CD4-positive, alpha-beta T cell (primary cell): ENCODE results near the gene CDH16. TPM values are rescaled to one million over a fixed set of nuclear protein-coding genes. Genes with fewer than 3 reads are reported as not detected.

Source experiments
- ATAC-seq: fragments of 200-7000 bp; cut with Tn5 transposase; one replicate; pipeline ENCODE4 v1.10.0; 2022; ENCODE audit warnings: mild to moderate bottlenecking; ENCODE audit not compliant: poor library complexity
- CTCF ChIA-PET: fragments of 350-600 bp; sonication (Branson Sonifier 250); formaldehyde crosslinking; loops from one replicate; lab custom pipeline; 2021; ENCODE audit warnings: antibody characterized with exemption, inconsistent platforms; lab: Charles Lee
- POLR2A ChIA-PET: fragments of 350-600 bp; sonication (Branson Sonifier 250); formaldehyde crosslinking; loops from one replicate; lab custom pipeline; 2021; ENCODE audit warnings: antibody characterized with exemption, inconsistent platforms; lab: Charles Lee
- DNase-seq, 14 experiments: peaks; one replicate each; pipeline ENCODE4 v3.0.0-alpha.2; 2013 to 2020; ENCODE audit warnings: mixed read lengths in 2 of 14
- H3K27ac ChIP-seq, 2 donors: one replicate each; pipeline versions ENCODE4 v1.5.1 to v1.7.0; 2013; ENCODE audit warnings: low read length in 2 of 2, low read depth in 1 of 2, mild to moderate bottlenecking in 1 of 2
- H3K27me3 ChIP-seq, 2 experiments: 1 replicate in 1 of 2; 2 replicates in 1 of 2; pipeline versions ENCODE4 v1.6.1 to v1.7.0; 2013; ENCODE audit warnings: low read length in 2 of 2, control low read depth in 1 of 2, mild to moderate bottlenecking in 1 of 2, moderate library complexity in 1 of 2; ENCODE audit not compliant: insufficient read depth in 2 of 2, control insufficient read depth in 1 of 2
- H3K36me3 ChIP-seq: one replicate; pipeline ENCODE4 v1.6.1; 2013; ENCODE audit warnings: low read length, control low read depth; ENCODE audit not compliant: insufficient read depth
- H3K4me1 ChIP-seq: one replicate; pipeline ENCODE4 v1.6.1; 2013; ENCODE audit warnings: low read length, control low read depth; ENCODE audit not compliant: insufficient read depth
- H3K4me3 ChIP-seq: one replicate; pipeline ENCODE4 v1.5.1; 2013; ENCODE audit warnings: mild to moderate bottlenecking, low read length, moderate library complexity
- H3K9me3 ChIP-seq, 2 experiments: 1 replicate in 1 of 2; 2 replicates in 1 of 2; pipeline versions ENCODE4 v1.6.1 to v1.7.0; 2013; ENCODE audit warnings: low read length in 2 of 2, mild to moderate bottlenecking in 2 of 2, control low read depth in 1 of 2, moderate library complexity in 1 of 2; ENCODE audit not compliant: control insufficient read depth in 1 of 2, insufficient read depth in 1 of 2
- H3K27ac Mint-ChIP-seq: one replicate; pipeline ENCODE4 v1.8.0; 2020; ENCODE audit warnings: mixed read lengths
- H3K27me3 Mint-ChIP-seq: one replicate; pipeline ENCODE4 v1.8.0; 2021; ENCODE audit warnings: mixed read lengths
- H3K36me3 Mint-ChIP-seq: one replicate; pipeline ENCODE4 v1.8.0; 2021; ENCODE audit warnings: low read depth, mixed read lengths
- H3K4me1 Mint-ChIP-seq: one replicate; pipeline ENCODE4 v1.8.0; 2021; ENCODE audit warnings: low read depth, mixed read lengths
- H3K4me3 Mint-ChIP-seq: one replicate; pipeline ENCODE4 v1.8.0; 2020; ENCODE audit warnings: mild to moderate bottlenecking, mixed read lengths
- H3K9me3 Mint-ChIP-seq: one replicate; pipeline ENCODE4 v1.8.0; 2020; ENCODE audit warnings: mixed read lengths
- intact Hi-C, 2 experiments: fragments of 100-400 bp; cut with DNase I in 1 of 2; cut with micrococcal nuclease in 1 of 2; formaldehyde crosslinking; loops; one replicate each; pipeline versions ENCODE4 v1.15.1 to v1.9.0; 2023 to 2025; cut with DNase I, micrococcal nuclease
- total RNA-seq, 174 experiments: library from RNA in 2 of 174; stranded (reverse) in 2 of 174; gene quantifications; one replicate each; pipeline ENCODE4 v1.2.3 and lab custom pipeline; 2021 to 2026
- TF ChIP-seq, protein P1 (sequence below): fragments of 200-600 bp; IDR thresholded peaks from one replicate; pipeline ENCODE4 v1.8.0; 2022; ENCODE audit warnings: antibody characterized with exemption, mild to moderate bottlenecking

The CDH16 gene
- total RNA-seq, 2 experiments from 2014 or later, result not detected

DNA sequence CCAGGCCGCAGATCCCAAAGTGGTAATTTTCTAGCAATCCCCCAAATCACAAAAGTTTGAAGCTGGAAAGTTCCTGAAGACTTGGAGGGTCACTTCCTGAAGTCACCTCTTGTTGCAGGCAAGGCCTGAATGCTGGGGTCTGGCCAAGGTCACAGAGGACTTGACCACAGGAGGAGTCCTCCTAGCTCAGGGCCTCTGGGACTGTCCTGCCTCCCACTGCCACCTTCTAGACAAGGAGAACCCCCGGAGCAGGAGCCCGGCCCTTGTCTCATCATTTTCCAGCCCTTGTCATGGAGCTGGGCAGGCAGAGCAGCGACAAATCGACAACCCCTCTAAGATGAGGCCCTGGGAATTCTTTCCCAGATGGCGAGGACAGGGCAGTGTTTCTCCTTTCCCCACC lies 330 bp downstream of the CDH16 start:
- TF ChIP-seq, protein P1, sequence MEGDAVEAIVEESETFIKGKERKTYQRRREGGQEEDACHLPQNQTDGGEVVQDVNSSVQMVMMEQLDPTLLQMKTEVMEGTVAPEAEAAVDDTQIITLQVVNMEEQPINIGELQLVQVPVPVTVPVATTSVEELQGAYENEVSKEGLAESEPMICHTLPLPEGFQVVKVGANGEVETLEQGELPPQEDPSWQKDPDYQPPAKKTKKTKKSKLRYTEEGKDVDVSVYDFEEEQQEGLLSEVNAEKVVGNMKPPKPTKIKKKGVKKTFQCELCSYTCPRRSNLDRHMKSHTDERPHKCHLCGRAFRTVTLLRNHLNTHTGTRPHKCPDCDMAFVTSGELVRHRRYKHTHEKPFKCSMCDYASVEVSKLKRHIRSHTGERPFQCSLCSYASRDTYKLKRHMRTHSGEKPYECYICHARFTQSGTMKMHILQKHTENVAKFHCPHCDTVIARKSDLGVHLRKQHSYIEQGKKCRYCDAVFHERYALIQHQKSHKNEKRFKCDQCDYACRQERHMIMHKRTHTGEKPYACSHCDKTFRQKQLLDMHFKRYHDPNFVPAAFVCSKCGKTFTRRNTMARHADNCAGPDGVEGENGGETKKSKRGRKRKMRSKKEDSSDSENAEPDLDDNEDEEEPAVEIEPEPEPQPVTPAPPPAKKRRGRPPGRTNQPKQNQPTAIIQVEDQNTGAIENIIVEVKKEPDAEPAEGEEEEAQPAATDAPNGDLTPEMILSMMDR, result no peak
- intact Hi-C loops, result no loop called here
- H3K27ac ChIP-seq, result no peak overlapping the region
- H3K9me3 ChIP-seq, result peaks cover 0 to 9% of the 10 kb centered on the region in 2 experiments
- no peaks in the 10 kb centered on the region for H3K4me1 ChIP-seq
- ChIA-PET POLR2A (no interaction called here), CTCF (no interaction called here)
- DNase-seq, result no peak
- no peaks in the 10 kb centered on the region for H3K36me3 ChIP-seq
- no peak overlapping the region for H3K27ac Mint-ChIP-seq
- H3K36me3 Mint-ChIP-seq, result no peaks in the 10 kb centered on the region
- no peak for ATAC-seq
- peaks cover 7 to 17% of the 10 kb centered on the region in 2 experiments for H3K27me3 ChIP-seq
- H3K4me1 Mint-ChIP-seq, result no peaks in the 10 kb centered on the region
- H3K27me3 Mint-ChIP-seq, result peaks cover 19% of the 10 kb centered on the region
- no peak overlapping the region for H3K4me3 Mint-ChIP-seq
- no peaks in the 10 kb centered on the region for H3K9me3 Mint-ChIP-seq
- no peak overlapping the region for H3K4me3 ChIP-seq

DNA sequence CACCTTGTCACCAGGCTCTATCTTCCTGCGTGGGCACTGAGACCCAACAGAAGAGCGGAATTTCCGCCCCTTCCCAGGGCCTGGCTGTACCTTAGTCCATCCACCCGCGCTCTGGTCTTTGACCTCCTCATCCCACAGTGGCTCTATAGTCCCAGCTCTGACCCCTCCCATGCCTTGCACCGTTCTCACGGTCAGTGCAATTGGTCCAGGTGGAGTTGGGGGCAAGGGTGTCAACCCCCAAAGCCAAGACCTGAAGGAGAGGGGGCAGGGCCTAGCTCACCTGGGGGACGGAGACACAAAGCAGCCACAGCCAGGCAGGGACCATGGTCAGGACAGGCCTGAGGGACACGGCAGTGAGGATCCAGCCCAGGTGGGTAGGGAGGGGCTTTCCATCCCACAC lies 944 bp downstream of the CDH16 start:
- DNase-seq (no peak), ATAC-seq (no peak)
- H3K27me3 Mint-ChIP-seq, result peaks cover 13% of the 10 kb centered on the region
- TF ChIP-seq, protein P1, result no peak
- Histone ChIP-seq H3K27ac (no peak overlapping the region), H3K36me3 (no peaks in the 10 kb centered on the region), H3K4me1 (no peaks in the 10 kb centered on the region), H3K27me3 (peaks cover 4 to 15% of the 10 kb centered on the region in 2 experiments), H3K4me3 (no peak overlapping the region), H3K9me3 (peaks cover 0 to 5% of the 10 kb centered on the region in 2 experiments)
- ChIA-PET POLR2A (no interaction called here), CTCF (no interaction called here)
- no peak overlapping the region for H3K4me3 Mint-ChIP-seq
- no peak overlapping the region for H3K27ac Mint-ChIP-seq
- no peaks in the 10 kb centered on the region for H3K9me3 Mint-ChIP-seq
- H3K36me3 Mint-ChIP-seq, result no peaks in the 10 kb centered on the region
- no peaks in the 10 kb centered on the region for H3K4me1 Mint-ChIP-seq
- intact Hi-C loops, result no loop called here

DNA sequence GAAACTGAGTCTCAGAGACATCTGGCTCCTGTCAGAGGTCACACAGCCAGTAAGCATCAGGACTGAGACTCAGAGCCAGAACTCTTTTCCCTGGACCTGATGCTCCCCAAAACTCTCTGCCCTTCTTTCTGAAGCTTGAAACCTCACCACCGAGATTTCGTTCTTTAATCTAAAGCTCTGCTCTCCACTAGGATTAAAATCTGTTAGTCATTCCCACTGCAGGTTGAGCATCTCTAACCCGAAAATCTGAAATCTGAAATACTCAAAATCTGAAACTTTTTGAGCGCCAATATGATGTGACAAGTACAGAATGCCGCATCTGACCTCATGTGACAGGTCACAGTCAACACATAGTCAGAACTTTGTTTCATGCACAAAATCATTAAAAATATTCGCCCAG lies 2.2 kb downstream of the CDH16 start:
- Mint-ChIP-seq H3K9me3 (no peaks in the 10 kb centered on the region), H3K36me3 (no peaks in the 10 kb centered on the region), H3K4me1 (no peaks in the 10 kb centered on the region), H3K27ac (no peak overlapping the region), H3K4me3 (no peak overlapping the region), H3K27me3 (peaks cover 12% of the 10 kb centered on the region)
- Histone ChIP-seq H3K4me3 (no peak overlapping the region), H3K36me3 (no peaks in the 10 kb centered on the region), H3K27ac (no peak overlapping the region), H3K27me3 (peaks cover 4 to 9% of the 10 kb centered on the region in 2 experiments), H3K4me1 (no peaks in the 10 kb centered on the region), H3K9me3 (no peaks in the 10 kb centered on the region)
- POLR2A ChIA-PET, result no interaction called here
- ATAC-seq, result no peak
- TF ChIP-seq, protein P1, result no peak
- no peak for DNase-seq
- CTCF ChIA-PET, result interaction anchor here (0.5 kb wide), 1 partner anchor 217 kb away, joined by 3 read pairs; no protein-coding TSS in a partner anchor
- intact Hi-C loops, result no loop called here
